ENCODE results near the gene LEAP2.

GRCh38 chr5:132871459-132872284, 1.8 kb upstream of the LEAP2 start:
- TF ChIP-seq CTCF (conservative IDR thresholded peaks at IDR 0.05; ENCODE audit: low read depth, low read length) = no peak
- TF ChIP-seq EZH2 (IDR thresholded peaks at IDR 0.05; ENCODE audit: low read length, unreplicated experiment) = no peak
- TF ChIP-seq EZH2phosphoT487 (IDR thresholded peaks at IDR 0.05; ENCODE audit: borderline replicate concordance, low read length) = no peak
